Measurements from ENCODE around the gene CDC45.
A peak's percentile ranks its signal among the peaks of the same experiment; 100 is the strongest.
"Not testable (repeated sequence)": the region's sequence is repeated elsewhere in the genome, so short reads cannot be mapped to it uniquely, and the experiment has no call there.

The CDC45 gene

GRCh38 chr22:19545935-19546207 lies 66.2 kb downstream of the CDC45 start:
- H3K4me3 ChIP-seq (ENCODE audit: low read depth, low read length), result no peak overlapping the region
- TF ChIP-seq CTCF (IDR thresholded peaks at IDR 0.05; ENCODE audit: low read depth, low read length) (no peak), MYC (IDR thresholded peaks at IDR 0.05; ENCODE audit: low read depth, low read length) (no peak), MAX (IDR thresholded peaks at IDR 0.05; ENCODE audit: low read depth, low read length) (no peak), POLR2A (IDR thresholded peaks at IDR 0.05; ENCODE audit: extremely low read depth, insufficient read length) (no peak)
- DNase-seq (ENCODE audit: low read depth), result no peak

DNA sequence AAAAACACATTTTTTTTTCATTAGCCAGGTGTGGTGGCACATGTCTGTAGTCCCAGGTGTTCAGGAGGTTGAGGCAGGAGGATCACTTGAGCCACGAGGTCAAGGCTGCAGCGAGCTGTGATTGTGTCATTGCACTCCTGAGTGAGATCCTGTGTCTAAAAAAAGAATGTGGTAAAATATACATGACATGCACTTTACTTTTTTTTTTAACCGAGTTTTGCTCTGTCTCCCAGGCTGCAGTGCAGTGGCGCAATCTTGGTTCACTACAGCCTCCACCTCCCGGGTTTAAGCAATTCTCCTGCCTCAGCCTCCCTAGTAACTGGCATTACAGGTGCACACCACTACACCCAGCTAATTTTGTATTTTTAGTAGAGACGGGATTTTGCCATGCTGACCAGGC lies 67.0 kb downstream of the CDC45 start:
- peak; percentile 59 for DNase-seq (ENCODE audit: low read depth)
- TF ChIP-seq CTCF (IDR thresholded peaks at IDR 0.05; ENCODE audit: low read depth, low read length) (no peak), MYC (IDR thresholded peaks at IDR 0.05; ENCODE audit: low read depth, low read length) (no peak), MAX (IDR thresholded peaks at IDR 0.05; ENCODE audit: low read depth, low read length) (no peak), POLR2A (IDR thresholded peaks at IDR 0.05; ENCODE audit: extremely low read depth, insufficient read length) (no peak)
- no peak overlapping the region for H3K4me3 ChIP-seq (ENCODE audit: low read depth, low read length)

- DNase-seq (ENCODE audit: low read depth), result no peak
- TF ChIP-seq CTCF (IDR thresholded peaks at IDR 0.05; ENCODE audit: low read depth, low read length) (no peak), MAX (IDR thresholded peaks at IDR 0.05; ENCODE audit: low read depth, low read length) (no peak), MYC (IDR thresholded peaks at IDR 0.05; ENCODE audit: low read depth, low read length) (no peak), POLR2A (IDR thresholded peaks at IDR 0.05; ENCODE audit: extremely low read depth, insufficient read length) (no peak)
- H3K4me3 ChIP-seq (ENCODE audit: low read depth, low read length), result no peak overlapping the region
These were observed 67.9 kb downstream of the CDC45 start for GRCh38 chr22:19547620-19548019.

GRCh38 chr22:19548427-19548826 lies 68.7 kb downstream of the CDC45 start:
- H3K4me3 ChIP-seq (ENCODE audit: low read depth, low read length); DNase-seq (ENCODE audit: low read depth): not testable (repeated sequence)

GRCh38 chr22:19548964-19549363 lies 69.2 kb downstream of the CDC45 start:
- H3K4me3 ChIP-seq (ENCODE audit: low read depth, low read length), result no peak overlapping the region
- no peak for TF ChIP-seq CTCF (IDR thresholded peaks at IDR 0.05; ENCODE audit: low read depth, low read length)
- TF ChIP-seq MYC (IDR thresholded peaks at IDR 0.05; ENCODE audit: low read depth, low read length), result no peak
- no peak for TF ChIP-seq POLR2A (IDR thresholded peaks at IDR 0.05; ENCODE audit: extremely low read depth, insufficient read length)
- no peak for TF ChIP-seq MAX (IDR thresholded peaks at IDR 0.05; ENCODE audit: low read depth, low read length)
- DNase-seq (ENCODE audit: low read depth), result no peak

DNA sequence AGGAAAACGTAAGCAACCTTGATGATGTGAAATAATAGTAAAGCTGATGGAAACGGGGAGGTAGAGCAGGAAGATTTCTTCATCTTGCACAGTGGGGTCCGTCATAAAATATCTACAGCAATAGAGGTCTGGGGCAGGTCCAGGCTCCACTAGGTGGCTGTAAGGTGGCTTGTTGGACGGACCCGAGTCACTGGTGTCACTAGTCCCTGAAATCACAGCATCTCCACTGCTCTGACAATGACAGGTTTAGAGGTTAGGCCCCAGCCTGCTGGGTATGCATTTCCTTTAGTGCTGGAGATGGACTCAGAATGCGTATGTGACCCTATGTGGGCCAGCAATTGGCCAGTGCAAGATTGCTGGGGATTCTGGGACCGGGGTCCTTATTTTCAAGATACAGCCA lies 69.7 kb downstream of the CDC45 start:
- TF ChIP-seq POLR2A (IDR thresholded peaks at IDR 0.05; ENCODE audit: extremely low read depth, insufficient read length) (no peak), MAX (IDR thresholded peaks at IDR 0.05; ENCODE audit: low read depth, low read length) (no peak), MYC (IDR thresholded peaks at IDR 0.05; ENCODE audit: low read depth, low read length) (no peak), CTCF (IDR thresholded peaks at IDR 0.05; ENCODE audit: low read depth, low read length) (no peak)
- no peak for DNase-seq (ENCODE audit: low read depth)
- no peak overlapping the region for H3K4me3 ChIP-seq (ENCODE audit: low read depth, low read length)

Data from NB4 (cell line).